GM12878 (cell line): Measurements from ENCODE around the gene TET2. TPM values are rescaled to one million over a fixed set of nuclear protein-coding genes. Genes with fewer than 3 reads are reported as not detected.
A peak's percentile ranks its signal among the peaks of the same experiment; 100 is the strongest.

ENCODE experiments used
- CBX3 ChIP-seq: fragments of 200-600 bp; sonication (generic); IDR thresholded peaks from 2 replicates; pipeline ENCODE4 v1.6.1; 2016; ENCODE audit warnings: low read depth, borderline replicate concordance
- E2F8 ChIP-seq: fragments of 450-650 bp; IDR thresholded peaks from 2 replicates; pipeline ENCODE4 v1.6.1; 2018; ENCODE audit warnings: mild to moderate bottlenecking, low read depth, moderate library complexity; ENCODE audit not compliant: partially characterized antibody
- ESRRA ChIP-seq: IDR thresholded peaks from 2 replicates; pipeline ENCODE4 v1.6.1; 2012; ENCODE audit warnings: mild to moderate bottlenecking, low read length, improper control_type of control experiment
- HDAC2 ChIP-seq: fragments of 200-600 bp; sonication (generic); IDR thresholded peaks from 2 replicates; pipeline ENCODE4 v1.6.1; 2017
- MEF2B ChIP-seq: fragments of 450-650 bp; IDR thresholded peaks from 2 replicates; pipeline ENCODE4 v1.6.1; 2018; ENCODE audit warnings: mild to moderate bottlenecking, moderate library complexity; ENCODE audit not compliant: partially characterized antibody, poor library complexity, severe bottlenecking
- MLLT1 ChIP-seq: fragments of 450-650 bp; IDR thresholded peaks from 2 replicates; pipeline ENCODE4 v1.6.1; 2016; ENCODE audit warnings: mild to moderate bottlenecking
- MTA2 ChIP-seq: fragments of 450-650 bp; IDR thresholded peaks from 2 replicates; pipeline ENCODE4 v1.6.1; 2016; ENCODE audit warnings: low read depth, mild to moderate bottlenecking, moderate library complexity
- MYC ChIP-seq: IDR thresholded peaks from 2 replicates; pipeline ENCODE4 v1.6.1; 2011; ENCODE audit warnings: mild to moderate bottlenecking, low read length, moderate library complexity, inconsistent platforms; ENCODE audit not compliant: insufficient read depth, insufficient replicate concordance, insufficient read length, severe bottlenecking
- NFYB ChIP-seq: IDR thresholded peaks from 2 replicates; pipeline ENCODE4 v1.6.1; 2011; ENCODE audit warnings: low read depth, mild to moderate bottlenecking, low read length, improper control_type of control experiment, moderate library complexity; ENCODE audit not compliant: insufficient read depth
- POLR2AphosphoS5 ChIP-seq: IDR thresholded peaks from 2 replicates; pipeline ENCODE4 v1.6.1; 2011; ENCODE audit warnings: mild to moderate bottlenecking, low read length, inconsistent platforms
- REST ChIP-seq: IDR thresholded peaks from 2 replicates; pipeline ENCODE4 v1.6.1; 2012; ENCODE audit warnings: mild to moderate bottlenecking, low read depth, low read length
- SIX5 ChIP-seq: IDR thresholded peaks from 2 replicates; pipeline ENCODE4 v1.6.1; 2011; ENCODE audit warnings: mild to moderate bottlenecking, low read depth, low read length, moderate library complexity; ENCODE audit not compliant: severe bottlenecking
- SMARCA5 ChIP-seq: fragments of 450-650 bp; IDR thresholded peaks from 2 replicates; pipeline ENCODE4 v1.6.1; 2017; ENCODE audit warnings: mild to moderate bottlenecking
- SMC3 ChIP-seq: IDR thresholded peaks from 2 replicates; pipeline ENCODE4 v1.6.1; 2011; ENCODE audit warnings: low read length, improper control_type of control experiment, borderline replicate concordance
- TCF12 ChIP-seq: IDR thresholded peaks from 2 replicates; pipeline ENCODE4 v1.6.1; 2011; ENCODE audit warnings: low read depth, mild to moderate bottlenecking, low read length
- USF2 ChIP-seq: IDR thresholded peaks from 2 replicates; pipeline ENCODE4 v1.6.1; 2011; ENCODE audit warnings: low read depth, low read length, improper control_type of control experiment, borderline replicate concordance
- YY1 ChIP-seq: IDR thresholded peaks from 2 replicates; pipeline ENCODE4 v1.6.1; 2011; ENCODE audit warnings: low read depth, mild to moderate bottlenecking, low read length
- ZNF207 ChIP-seq: fragments of 450-650 bp; IDR thresholded peaks from 2 replicates; pipeline ENCODE4 v1.6.1; 2014; ENCODE audit warnings: antibody characterized with exemption, mild to moderate bottlenecking, borderline replicate concordance
- ZNF217 ChIP-seq: fragments of 450-650 bp; IDR thresholded peaks from 2 replicates; pipeline ENCODE4 v1.6.1; 2017; ENCODE audit warnings: antibody characterized with exemption, mild to moderate bottlenecking
- polyA plus RNA-seq, 11 experiments: library from polyadenylated mRNA; depleted of rRNA in 4 of 11; unstranded in 6 of 11; stranded (reverse) in 5 of 11; fragments of >200 nt; fragmentation: Nextera tagmentation in 4 of 11; fragmentation: Illumina TruSeq in 1 of 11; extraction: Ambion mirVana in 4 of 11; extraction: Trizol in 1 of 11; gene quantifications; 1 replicate in 1 of 11; 2 replicates in 10 of 11; pipeline versions ENCODE4 v1.2.1 to v1.2.3, GENCODE V29; 2011 to 2016; ENCODE audit warnings: inconsistent platforms in 2 of 11, missing spikeins in 2 of 11, low read depth in 1 of 11
- total RNA-seq, 4 experiments: library from RNA; depleted of rRNA in 3 of 4; stranded (reverse); fragments of >200 nt in 3 of 4; fragmentation: Illumina TruSeq in 1 of 4; extraction: Trizol in 1 of 4; gene quantifications; 2 replicates each; pipeline versions ENCODE4 v1.2.1 to v1.2.3, GENCODE V29; 2013 to 2021

Gene TET2
- total and polyA plus RNA-seq, 10 of the 15 experiments (the other 5 are each of a cell fraction or from before 2014, with no cell fraction given) = 3.7 to 49.0 (median 27.5) TPM

GRCh38 chr4:105194328-105195231, 47.9 kb downstream of the TET2 start (continued):
- peak; percentile 94 for TF ChIP-seq MEF2B
- TF ChIP-seq REST = no peak
- TF ChIP-seq USF2 = no peak
- no peak for TF ChIP-seq MLLT1
- no peak for TF ChIP-seq TCF12
- no peak for TF ChIP-seq ESRRA
- TF ChIP-seq E2F8 = no peak
- TF ChIP-seq NFYB = no peak
- TF ChIP-seq YY1 = no peak
- 0 out of 2 replicates have a peak, but pooled peaks have one; percentile 48 for TF ChIP-seq SMARCA5
- TF ChIP-seq SMC3 = no peak
- no peak for TF ChIP-seq HDAC2
- TF ChIP-seq CBX3 = no peak
- TF ChIP-seq SIX5 = no peak
- TF ChIP-seq POLR2AphosphoS5 = no peak
- no peak for TF ChIP-seq ZNF207
- TF ChIP-seq ZNF217 = peak; percentile 92
- peak; percentile 75 for TF ChIP-seq MTA2
- no peak for TF ChIP-seq MYC
